ENCODE data around the gene ALG1. TPM values are rescaled to one million over a fixed set of nuclear protein-coding genes. Genes with fewer than 3 reads are reported as not detected.
A peak's percentile ranks its signal among the peaks of the same experiment; 100 is the strongest.

The ALG1 gene
- total and polyA plus RNA-seq, 2 donors (not counting 3 experiments of a cell fraction or from before 2014, with no cell fraction given), result 33.7 to 46.0 TPM

- Histone ChIP-seq H3K27me3 (ENCODE audit: control insufficient read depth in 2 of 2, insufficient read depth in 2 of 2, low read length in 2 of 2) (peaks cover 0 to 3% of the 10 kb centered on the region in 2 experiments), H4K20me1 (replicated peaks; ENCODE audit: control insufficient read depth, extremely low read depth, insufficient read depth, low read length) (no peaks in the 10 kb centered on the region), H2AFZ (ENCODE audit: low read depth, low read length) (no peak overlapping the region), H3K9ac (replicated peaks; ENCODE audit: extremely low read depth, insufficient read depth, low read length) (no peak overlapping the region), H3K4me3 (replicated peaks in 1 of 3; ENCODE audit: insufficient read depth in 1 of 3, low read depth in 1 of 3, low read length in 3 of 3) (no peak overlapping the region), H3K79me2 (ENCODE audit: control insufficient read depth, insufficient read depth, low read length) (no peaks in the 10 kb centered on the region), H3K27ac (ENCODE audit: insufficient read depth, low read depth, low read length) (no peak overlapping the region), H3K4me1 (ENCODE audit: control insufficient read depth, extremely low read depth, insufficient read depth, low read length) (no peaks in the 10 kb centered on the region), H3K36me3 (ENCODE audit: control insufficient read depth in 2 of 2, extremely low read depth in 1 of 2, insufficient read depth in 2 of 2, low read length in 2 of 2) (no peaks in the 10 kb centered on the region), H3K9me3 (replicated peaks; ENCODE audit: control insufficient read depth, insufficient read depth, low read length) (no peaks in the 10 kb centered on the region), H3K4me2 (ENCODE audit: insufficient read depth, low read length) (no peak overlapping the region), H3K9me1 (replicated peaks; ENCODE audit: control insufficient read depth, extremely low read depth, insufficient read depth, low read length) (no peaks in the 10 kb centered on the region)
- no peak for TF ChIP-seq POLR2A (IDR thresholded peaks at IDR 0.05; ENCODE audit: low read depth, low read length)
- no peak for TF ChIP-seq POLR2AphosphoS5 (IDR thresholded peaks at IDR 0.05; ENCODE audit: insufficient read depth, low read depth, low read length)
- no peak for TF ChIP-seq MAX (IDR thresholded peaks at IDR 0.05; ENCODE audit: insufficient read depth, insufficient read length)
- TF ChIP-seq MYC (IDR thresholded peaks at IDR 0.05; ENCODE audit: low read depth, low read length), result no peak
- TF ChIP-seq CTCF (IDR thresholded peaks at IDR 0.05; ENCODE audit: extremely low read depth in 1 of 2, insufficient read depth in 1 of 2, low read depth in 1 of 2, low read length in 2 of 2), result peak in 1 of 2 donors; percentile 31
- no peak for TF ChIP-seq FOS (IDR thresholded peaks at IDR 0.05; ENCODE audit: borderline replicate concordance, insufficient read depth, low read length)
- no peak for TF ChIP-seq EZH2 (IDR thresholded peaks at IDR 0.05; ENCODE audit: borderline replicate concordance, low read depth, low read length, severe bottlenecking)
- TF ChIP-seq JUN (IDR thresholded peaks at IDR 0.05; ENCODE audit: borderline replicate concordance, insufficient read depth, insufficient read length, low read depth), result no peak
- no peak for TF ChIP-seq GATA2 (IDR thresholded peaks at IDR 0.05; ENCODE audit: insufficient read depth, insufficient read length, low read depth, low read length)
- no TSS peak for BruUV-seq (replicated peaks)
- FAIRE-seq (peak; percentile 47), DNase-seq (ENCODE audit: low read depth, low spot score) (peak; percentile 20)
- ChIA-PET CTCF (interaction anchor here (0.7 to 1.3 kb wide), 5 partner anchors 11 to 32 kb away, joined by 3 to 6 read pairs (median 3); no protein-coding TSS in a partner anchor), POLR2A (no interaction called here)
- intact Hi-C loops (cut with micrococcal nuclease) (no loop called here), dilution Hi-C loops (cut with MboI; ENCODE audit: extremely low pct_ligation_motif_present, low sequenced_read_pairs) (no loop called here)
Observed at GRCh38 chr16:5058476-5058875, 13.2 kb upstream of the ALG1 start.
